SU-DHL-6 (cell line): ENCODE results near the gene PGPEP1.

Experiments used
- H2AFZ ChIP-seq: fragments of 200-600 bp; sonication (generic); 2 replicates; pipeline ENCODE4 v1.6.1; 2014; ENCODE audit warnings: low read depth, mild to moderate bottlenecking, moderate library complexity, mixed read lengths, antibody characterized with exemption, low read length; ENCODE audit not compliant: severe bottlenecking
- H3F3A ChIP-seq: fragments of 200-600 bp; shearing (Covaris generic); 2 replicates; pipeline ENCODE4 v1.6.0; 2016; ENCODE audit warnings: antibody characterized with exemption, mild to moderate bottlenecking; ENCODE audit not compliant: insufficient read depth
- H3K27ac ChIP-seq: fragments of 200-600 bp; sonication (generic); 2 replicates; pipeline ENCODE4 v1.5.1; 2016; ENCODE audit warnings: low read depth, mild to moderate bottlenecking, low read length, moderate library complexity, mixed read lengths
- H3K27me3 ChIP-seq: fragments of 200-600 bp; sonication (generic), shearing (Covaris generic); 2 replicates; pipeline ENCODE4 v1.6.0; 2014; ENCODE audit warnings: mild to moderate bottlenecking, low read length
- H3K36me3 ChIP-seq: fragments of 200-600 bp; sonication (generic); 2 replicates; pipeline ENCODE4 v1.6.1; 2014; ENCODE audit warnings: mild to moderate bottlenecking, low read length, mixed read lengths
- H3K4me2 ChIP-seq: fragments of 300-600, 200-600 bp; shearing (Covaris generic), sonication (generic); 2 replicates; pipeline ENCODE4 v1.6.0; 2014; ENCODE audit warnings: low read length, low read depth, mild to moderate bottlenecking; ENCODE audit not compliant: poor library complexity, severe bottlenecking
- H3K4me3 ChIP-seq: fragments of 200-600 bp; sonication (generic); 2 replicates; pipeline ENCODE4 v1.5.1; 2014; ENCODE audit warnings: antibody characterized with exemption, low read length, mild to moderate bottlenecking, mixed read lengths; ENCODE audit not compliant: insufficient read depth, poor library complexity, severe bottlenecking
- H3K79me2 ChIP-seq: fragments of 200-600 bp; sonication (generic); 2 replicates; pipeline ENCODE4 v1.6.1; 2014; ENCODE audit warnings: mild to moderate bottlenecking, low read length, moderate library complexity; ENCODE audit not compliant: insufficient read depth
- H3K9ac ChIP-seq: fragments of 200-600 bp; sonication (generic); 2 replicates; pipeline ENCODE4 v1.7.0; 2014; ENCODE audit warnings: mild to moderate bottlenecking, low read length
- H3K9me2 ChIP-seq: fragments of 200-600 bp; sonication (generic); replicated peaks from 2 replicates; pipeline ENCODE4 v1.6.1; 2014; ENCODE audit warnings: low read length; ENCODE audit not compliant: insufficient read depth
- H3K9me3 ChIP-seq: fragments of 200-600 bp; sonication (generic); 2 replicates; pipeline ENCODE4 v1.6.1; 2014; ENCODE audit warnings: low read length, mixed read lengths; ENCODE audit not compliant: insufficient read depth
- H4K20me1 ChIP-seq: fragments of 200-600 bp; sonication (generic); 2 replicates; pipeline ENCODE4 v1.6.1; 2014; ENCODE audit warnings: low read depth, mild to moderate bottlenecking, antibody characterized with exemption, low read length, moderate library complexity, mixed read lengths
- EZH2phosphoT487 ChIP-seq: fragments of 200-600 bp; sonication (generic), shearing (Covaris generic); conservative IDR thresholded peaks from 2 replicates; pipeline ENCODE4 v1.6.1; 2018; ENCODE audit warnings: mild to moderate bottlenecking, antibody characterized with exemption, low read length, moderate library complexity, mixed read lengths
- TF ChIP-seq, protein P1 (sequence below): fragments of 200-600 bp; sonication (generic); IDR thresholded peaks from one replicate; pipeline ENCODE4 v1.5.1; 2017; ENCODE audit warnings: antibody characterized with exemption, mild to moderate bottlenecking, low read length, moderate library complexity; ENCODE audit not compliant: insufficient read depth, poor library complexity, severe bottlenecking

PGPEP1 gene

DNA sequence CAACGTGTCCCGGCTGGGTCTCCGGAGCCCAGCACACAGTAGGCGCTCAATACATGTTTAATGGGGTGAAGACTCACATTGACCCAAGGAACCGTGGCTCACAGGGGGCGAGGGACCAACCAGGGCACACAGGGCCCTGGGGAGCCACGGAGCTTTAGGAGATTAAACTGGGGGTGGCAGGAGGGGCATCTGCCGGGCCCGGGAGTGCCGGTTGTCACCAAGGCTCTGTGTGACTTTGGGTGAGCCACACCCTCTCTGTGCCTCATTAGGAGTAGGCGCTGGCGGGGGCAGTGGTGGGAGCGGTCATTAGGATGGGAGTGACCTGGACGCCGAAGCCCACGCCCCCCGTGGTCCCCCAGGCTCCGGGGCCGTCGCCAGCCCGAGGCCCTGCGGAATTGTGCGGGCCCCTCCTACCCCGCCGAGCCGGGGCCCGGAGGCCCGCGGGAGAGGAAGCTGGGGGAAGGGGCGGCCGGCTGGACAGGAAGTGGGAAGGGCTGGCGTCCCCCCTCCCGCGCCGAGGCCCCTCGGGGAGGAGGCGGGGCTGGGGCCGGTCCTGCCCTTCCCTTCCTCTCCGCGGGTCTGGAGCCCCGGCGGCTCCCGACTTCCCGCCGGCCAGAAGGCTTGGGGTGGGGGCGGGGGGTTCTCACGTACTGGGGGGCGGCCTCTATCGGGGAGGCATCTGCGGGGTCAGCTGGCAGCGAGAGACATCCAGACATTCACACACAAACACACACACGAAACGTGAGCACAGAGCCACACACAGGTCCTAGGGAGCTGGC lies 77.0 kb downstream of the PGPEP1 start:
- no peak overlapping the region for H3K4me3 ChIP-seq
- H3F3A ChIP-seq, result peaks cover 6% of the 10 kb centered on the region; the same call in 1 of the 2 replicates
- no peak overlapping the region for H3K9ac ChIP-seq
- no peaks in the 10 kb centered on the region for H3K36me3 ChIP-seq
- no peak overlapping the region for H3K27ac ChIP-seq
- H3K9me2 ChIP-seq, result no peaks in the 10 kb centered on the region
- no peaks in the 10 kb centered on the region for H3K9me3 ChIP-seq
- no peaks in the 10 kb centered on the region for H3K27me3 ChIP-seq
- TF ChIP-seq, protein P1, sequence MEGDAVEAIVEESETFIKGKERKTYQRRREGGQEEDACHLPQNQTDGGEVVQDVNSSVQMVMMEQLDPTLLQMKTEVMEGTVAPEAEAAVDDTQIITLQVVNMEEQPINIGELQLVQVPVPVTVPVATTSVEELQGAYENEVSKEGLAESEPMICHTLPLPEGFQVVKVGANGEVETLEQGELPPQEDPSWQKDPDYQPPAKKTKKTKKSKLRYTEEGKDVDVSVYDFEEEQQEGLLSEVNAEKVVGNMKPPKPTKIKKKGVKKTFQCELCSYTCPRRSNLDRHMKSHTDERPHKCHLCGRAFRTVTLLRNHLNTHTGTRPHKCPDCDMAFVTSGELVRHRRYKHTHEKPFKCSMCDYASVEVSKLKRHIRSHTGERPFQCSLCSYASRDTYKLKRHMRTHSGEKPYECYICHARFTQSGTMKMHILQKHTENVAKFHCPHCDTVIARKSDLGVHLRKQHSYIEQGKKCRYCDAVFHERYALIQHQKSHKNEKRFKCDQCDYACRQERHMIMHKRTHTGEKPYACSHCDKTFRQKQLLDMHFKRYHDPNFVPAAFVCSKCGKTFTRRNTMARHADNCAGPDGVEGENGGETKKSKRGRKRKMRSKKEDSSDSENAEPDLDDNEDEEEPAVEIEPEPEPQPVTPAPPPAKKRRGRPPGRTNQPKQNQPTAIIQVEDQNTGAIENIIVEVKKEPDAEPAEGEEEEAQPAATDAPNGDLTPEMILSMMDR, result no peak
- no peak for TF ChIP-seq EZH2phosphoT487
- H4K20me1 ChIP-seq, result no peaks in the 10 kb centered on the region
- peak overlapping the region; percentile 31 for H3K4me2 ChIP-seq
- H3K79me2 ChIP-seq, result no peaks in the 10 kb centered on the region
- H2AFZ ChIP-seq, result no peak overlapping the region

DNA sequence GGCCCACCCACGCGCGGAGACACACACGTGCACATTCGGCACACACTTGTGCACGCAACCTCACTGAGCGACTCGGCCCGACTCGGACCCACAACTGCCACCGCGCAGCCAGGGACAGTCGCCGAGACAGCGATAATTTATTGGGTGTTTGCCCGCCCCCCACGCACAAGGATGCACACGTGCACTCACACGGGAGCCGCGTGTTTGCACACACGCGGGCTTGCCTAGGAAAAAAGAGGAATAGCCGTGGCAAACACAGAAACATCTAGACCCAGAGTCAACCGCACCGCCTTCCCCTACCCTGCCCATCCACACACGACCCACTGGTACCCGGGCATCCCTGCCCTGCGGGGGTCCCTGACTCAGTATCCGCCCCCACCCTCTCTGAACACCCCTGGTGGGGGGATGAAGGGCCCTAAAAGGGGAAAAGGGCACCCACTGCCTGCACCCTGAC lies 77.7 kb downstream of the PGPEP1 start:
- Histone ChIP-seq H3K27me3 (no peaks in the 10 kb centered on the region), H3K27ac (no peak overlapping the region), H3K9me3 (no peaks in the 10 kb centered on the region), H3K4me2 (peak overlapping the region; percentile 31), H3K79me2 (no peaks in the 10 kb centered on the region), H3K36me3 (no peaks in the 10 kb centered on the region), H3F3A (peaks cover 6% of the 10 kb centered on the region; the same call in 1 of the 2 replicates), H3K9ac (no peak overlapping the region), H4K20me1 (no peaks in the 10 kb centered on the region), H3K4me3 (no peak overlapping the region), H2AFZ (no peak overlapping the region), H3K9me2 (no peaks in the 10 kb centered on the region)
- TF ChIP-seq, protein P1, result no peak

DNA sequence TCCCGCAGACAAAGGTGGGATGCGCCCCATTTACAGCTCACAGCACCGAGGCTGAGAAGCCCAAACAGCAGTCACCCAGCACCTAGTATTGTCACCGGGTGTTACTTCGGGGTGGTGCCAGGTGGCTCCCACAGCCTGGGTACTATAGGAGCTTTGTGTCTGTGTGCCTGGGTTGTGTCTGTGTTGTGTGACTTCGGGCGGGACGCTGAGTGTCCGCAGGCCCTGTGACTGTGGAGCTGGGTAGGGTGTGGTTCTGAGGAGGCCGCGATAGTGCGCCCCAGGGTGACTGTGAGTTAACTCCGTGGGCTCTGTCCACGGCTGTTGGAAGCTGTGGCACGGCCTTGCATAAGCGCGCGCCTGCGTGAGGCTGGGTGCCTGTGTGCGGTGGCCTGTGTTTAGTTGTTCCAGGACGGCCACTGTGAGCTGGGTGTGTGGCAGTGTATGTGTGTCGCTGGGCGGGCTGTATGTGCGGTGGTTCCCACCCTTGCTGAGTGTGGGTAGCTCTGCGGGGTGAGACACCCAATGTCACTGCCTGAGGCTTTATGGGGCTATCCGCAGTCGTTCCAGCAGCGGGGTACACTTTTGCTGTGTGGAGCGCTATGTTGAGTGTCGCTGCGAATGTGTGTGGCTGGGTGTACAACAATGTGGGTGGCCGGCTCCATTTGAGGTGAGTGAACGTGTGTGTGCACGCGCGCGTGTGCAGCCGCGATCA lies 78.2 kb downstream of the PGPEP1 start:
- Histone ChIP-seq H3K36me3 (no peaks in the 10 kb centered on the region), H3K4me2 (peak overlapping the region; percentile 52), H4K20me1 (no peaks in the 10 kb centered on the region), H3K9me2 (no peaks in the 10 kb centered on the region), H3K27ac (no peak overlapping the region), H3K27me3 (no peaks in the 10 kb centered on the region), H3K9me3 (no peaks in the 10 kb centered on the region), H2AFZ (no peak overlapping the region), H3K9ac (peak overlapping the region; percentile 54; the same call in 1 of the 2 replicates), H3F3A (peaks cover 6% of the 10 kb centered on the region; the same call in 1 of the 2 replicates), H3K4me3 (peak overlapping the region; percentile 57), H3K79me2 (no peaks in the 10 kb centered on the region)
- TF ChIP-seq, protein P1, result no peak
- TF ChIP-seq EZH2phosphoT487, result no peak
